Fibroblast of villous mesenchyme (primary cell): ENCODE measurements around the gene FHAD1. TPM values are rescaled to one million over a fixed set of nuclear protein-coding genes. Genes with fewer than 3 reads are reported as not detected.

Experiments
- DNase-seq: peaks from one replicate; pipeline ENCODE4 v3.0.0-alpha.2; 2010; ENCODE audit warnings: low read depth
- H3K4me3 ChIP-seq: 2 replicates; pipeline ENCODE4 v1.5.1; 2011; ENCODE audit warnings: low read depth, mild to moderate bottlenecking, low read length
- total RNA-seq: library from RNA; depleted of rRNA; stranded (reverse); fragments of >200 nt; gene quantifications from 2 replicates; pipeline ENCODE4 v1.2.3, GENCODE V29; 2012
- TF ChIP-seq, protein P1 (sequence below): IDR thresholded peaks from 2 replicates; pipeline ENCODE4 v1.5.1; 2012; ENCODE audit warnings: low read depth, mild to moderate bottlenecking, low read length; ENCODE audit not compliant: insufficient read depth

FHAD1 gene
- total RNA-seq, 1 donor: under 0.01 TPM

DNA sequence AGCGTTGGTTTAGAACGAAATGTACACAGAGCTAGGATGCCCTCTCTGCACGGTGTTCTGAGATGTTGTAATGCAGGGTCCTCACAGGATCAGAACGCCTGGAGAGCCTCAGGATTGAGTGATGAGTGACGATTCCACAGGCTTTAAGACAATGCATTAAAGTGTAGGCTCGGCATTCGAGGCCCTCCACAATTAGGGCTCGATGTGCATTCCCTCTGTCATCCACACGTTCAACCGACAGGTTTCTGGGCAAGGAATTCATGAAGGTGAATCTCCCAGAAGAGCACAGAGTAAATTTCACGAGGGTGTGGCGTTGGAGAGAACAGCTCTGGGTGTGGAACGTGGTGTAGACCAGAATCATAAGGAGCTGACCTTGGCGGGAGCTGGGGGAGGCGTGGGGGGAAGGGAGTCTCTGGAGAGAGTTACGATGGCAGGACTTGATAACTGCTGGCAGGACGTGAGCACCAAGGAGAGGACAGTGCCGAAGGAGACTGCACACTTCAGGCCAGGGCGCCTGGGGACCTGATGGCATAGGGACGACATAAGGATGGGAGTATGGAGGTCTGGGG lies 111.6 kb downstream of the FHAD1 start:
- TF ChIP-seq, protein P1, sequence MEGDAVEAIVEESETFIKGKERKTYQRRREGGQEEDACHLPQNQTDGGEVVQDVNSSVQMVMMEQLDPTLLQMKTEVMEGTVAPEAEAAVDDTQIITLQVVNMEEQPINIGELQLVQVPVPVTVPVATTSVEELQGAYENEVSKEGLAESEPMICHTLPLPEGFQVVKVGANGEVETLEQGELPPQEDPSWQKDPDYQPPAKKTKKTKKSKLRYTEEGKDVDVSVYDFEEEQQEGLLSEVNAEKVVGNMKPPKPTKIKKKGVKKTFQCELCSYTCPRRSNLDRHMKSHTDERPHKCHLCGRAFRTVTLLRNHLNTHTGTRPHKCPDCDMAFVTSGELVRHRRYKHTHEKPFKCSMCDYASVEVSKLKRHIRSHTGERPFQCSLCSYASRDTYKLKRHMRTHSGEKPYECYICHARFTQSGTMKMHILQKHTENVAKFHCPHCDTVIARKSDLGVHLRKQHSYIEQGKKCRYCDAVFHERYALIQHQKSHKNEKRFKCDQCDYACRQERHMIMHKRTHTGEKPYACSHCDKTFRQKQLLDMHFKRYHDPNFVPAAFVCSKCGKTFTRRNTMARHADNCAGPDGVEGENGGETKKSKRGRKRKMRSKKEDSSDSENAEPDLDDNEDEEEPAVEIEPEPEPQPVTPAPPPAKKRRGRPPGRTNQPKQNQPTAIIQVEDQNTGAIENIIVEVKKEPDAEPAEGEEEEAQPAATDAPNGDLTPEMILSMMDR: no peak
- H3K4me3 ChIP-seq: no peak overlapping the region
- no peak for DNase-seq

DNA sequence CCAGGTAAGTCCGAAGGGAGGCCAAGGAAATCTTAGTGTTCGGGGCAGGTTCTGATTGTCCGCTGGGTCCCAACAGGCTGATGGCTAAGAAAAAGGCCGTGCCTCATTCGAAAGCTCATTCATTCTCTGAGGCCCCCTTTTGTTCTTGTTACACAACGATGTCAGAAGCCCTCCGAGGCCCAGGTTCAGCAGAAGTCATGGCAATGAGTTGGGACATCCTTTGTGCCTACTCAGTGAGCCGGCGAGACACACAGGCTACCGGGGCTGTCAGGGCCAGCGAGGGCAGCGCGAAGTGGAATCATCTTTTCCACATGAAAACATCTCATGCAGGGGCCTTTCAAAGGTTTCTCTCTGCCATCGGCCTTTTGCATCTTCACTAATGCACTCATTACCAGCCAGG lies 113.7 kb downstream of the FHAD1 start:
- DNase-seq: no peak
- TF ChIP-seq, protein P1: no peak

DNA sequence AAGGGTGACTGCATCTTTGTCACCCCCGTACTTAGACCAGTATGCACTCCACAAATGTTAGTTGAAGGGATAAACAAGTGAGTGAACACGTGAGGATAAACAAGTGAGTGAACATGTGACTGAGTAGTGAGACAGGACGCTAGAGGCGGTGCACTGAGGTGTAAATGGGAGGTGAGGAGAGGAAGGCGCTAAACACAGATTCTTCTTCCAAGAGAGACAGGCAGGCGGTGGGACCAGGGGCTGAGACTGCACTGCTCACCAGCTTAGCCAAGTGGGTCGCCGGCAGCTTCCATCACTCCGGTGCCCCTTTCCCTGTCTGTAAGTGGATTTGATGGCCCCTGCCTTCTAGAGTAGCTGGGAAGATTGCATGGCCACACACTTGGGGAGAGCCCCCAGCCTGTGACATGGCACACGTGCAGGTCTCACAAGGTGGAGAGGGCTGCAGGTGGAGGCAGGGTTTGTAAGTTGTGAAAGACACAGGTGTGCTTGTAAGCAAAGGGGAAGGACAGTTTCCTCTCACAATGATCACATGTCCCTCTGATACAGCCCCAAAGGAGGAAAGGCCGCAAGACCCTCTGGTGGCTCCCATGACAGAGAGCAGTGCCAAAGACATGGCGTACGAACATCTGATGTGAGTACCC lies 115.2 kb downstream of the FHAD1 start:
- no peak for DNase-seq
- TF ChIP-seq, protein P1: no peak
- H3K4me3 ChIP-seq: no peak overlapping the region

More for the DNA sequence above, 113.7 kb downstream of the FHAD1 start:
- no peak overlapping the region for H3K4me3 ChIP-seq

DNA sequence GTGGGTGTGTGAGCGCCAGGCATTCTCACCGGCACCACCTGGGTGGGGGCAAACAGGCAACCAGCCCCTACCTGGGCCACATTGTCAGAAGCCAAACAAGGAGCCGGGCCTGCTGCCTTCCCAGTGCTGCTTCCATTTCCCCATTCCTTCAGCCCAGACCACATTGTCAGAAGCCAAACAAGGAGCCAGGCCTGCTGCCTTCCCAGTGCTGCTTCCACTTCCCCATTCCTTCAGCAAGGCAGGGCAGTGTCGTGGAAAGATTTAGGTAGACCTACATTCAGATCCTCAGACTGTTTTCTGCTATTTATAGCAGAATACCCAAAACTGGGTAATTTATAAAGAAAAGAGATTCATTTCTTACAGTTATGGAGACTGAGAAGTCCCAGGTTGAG lies 115.7 kb downstream of the FHAD1 start:
- no peak for DNase-seq
- H3K4me3 ChIP-seq: no peak overlapping the region
- TF ChIP-seq, protein P1: no peak

DNA sequence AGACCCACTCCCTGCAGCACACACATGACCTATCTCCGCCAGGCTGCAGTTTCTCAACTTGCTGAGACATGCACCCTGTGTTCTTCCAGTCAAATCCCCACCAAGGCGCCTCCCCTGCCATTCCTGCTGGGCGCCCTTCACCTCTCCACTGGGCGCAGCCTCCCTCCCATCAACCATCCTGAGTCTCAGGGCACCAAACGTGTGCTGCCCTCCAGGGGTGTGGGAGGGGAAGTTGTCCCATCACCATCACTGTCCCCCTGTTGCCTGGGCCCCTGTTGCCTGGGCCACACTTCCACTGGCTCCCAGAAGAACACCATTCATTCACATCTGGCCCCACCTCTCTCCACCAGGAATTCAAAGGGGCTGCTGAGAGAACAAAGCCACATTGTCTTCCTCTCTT lies 117.7 kb downstream of the FHAD1 start:
- H3K4me3 ChIP-seq: no peak overlapping the region
- DNase-seq: no peak
- TF ChIP-seq, protein P1: peak; percentile 18

DNA sequence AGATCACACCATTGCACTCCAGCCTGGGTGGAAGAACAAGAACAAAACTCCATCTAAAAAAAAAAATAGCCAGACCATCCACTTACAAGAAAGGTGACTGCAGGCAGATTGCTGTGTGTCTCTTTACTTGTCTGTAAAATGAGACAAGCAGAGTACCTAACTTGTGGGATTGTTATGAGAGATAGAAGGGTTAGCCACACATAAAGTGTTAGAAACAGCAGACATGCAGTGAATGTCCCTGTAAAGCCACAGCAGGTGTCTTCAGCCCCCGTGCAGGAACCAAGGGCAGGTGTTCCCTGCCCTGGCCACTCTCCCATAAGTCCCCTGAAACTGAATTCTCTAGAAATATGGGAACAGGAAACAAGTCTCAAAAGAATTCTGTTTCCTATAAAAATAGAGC lies 121.9 kb downstream of the FHAD1 start:
- no peak overlapping the region for H3K4me3 ChIP-seq
- TF ChIP-seq, protein P1: no peak

DNA sequence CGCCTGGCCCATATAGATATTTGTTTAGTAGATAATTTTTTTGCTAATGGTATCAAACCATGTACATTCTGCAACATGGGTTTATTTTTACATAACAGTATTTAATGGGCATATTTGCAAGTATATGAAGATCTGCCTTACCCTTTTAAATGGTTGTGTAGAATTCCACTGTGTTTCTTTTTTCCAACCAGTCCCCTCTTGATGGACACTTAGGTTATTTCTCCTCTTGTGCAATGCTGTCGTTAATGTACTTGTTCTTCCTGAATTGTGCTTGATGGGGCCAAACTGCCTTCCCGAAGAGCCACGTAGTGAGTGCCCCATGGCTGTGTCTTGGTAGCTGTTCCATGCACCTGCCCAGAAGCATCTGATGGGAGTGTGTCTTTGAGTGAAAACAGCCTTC lies 123.2 kb downstream of the FHAD1 start:
- TF ChIP-seq, protein P1: no peak
- no peak overlapping the region for H3K4me3 ChIP-seq
- DNase-seq: no peak

More for the DNA sequence above, 121.9 kb downstream of the FHAD1 start:
- DNase-seq: no peak
